Transverse colon (tissue), 4 donors: Measurements from ENCODE around the gene ZNF197. TPM values are rescaled to one million over a fixed set of nuclear protein-coding genes. Genes with fewer than 3 reads are reported as not detected.
"Not testable (repeated sequence)": the region's sequence is repeated elsewhere in the genome, so short reads cannot be mapped to it uniquely, and the experiment has no call there.

Experiments used
- DNase-seq: peaks from one replicate; pipeline ENCODE4 v3.0.0-alpha.2; 2019
- H3K27ac ChIP-seq, 4 donors: fragments of 200-600 bp; sonication (generic); 2 replicates each; pipeline ENCODE4 v1.5.1; 2016 to 2018; ENCODE audit warnings: inconsistent platforms in 4 of 4
- H3K27me3 ChIP-seq: fragments of 200-600 bp; sonication (generic); 2 replicates; pipeline ENCODE4 v1.5.1; 2017; ENCODE audit warnings: inconsistent platforms
- H3K36me3 ChIP-seq, 4 donors: fragments of 200-600 bp; sonication (generic); 2 replicates each; pipeline ENCODE4 v1.5.1; 2017 to 2019; ENCODE audit warnings: inconsistent platforms in 4 of 4
- H3K4me1 ChIP-seq, 4 donors: fragments of 200-600 bp; sonication (generic); 2 replicates each; pipeline ENCODE4 v1.5.1; 2017 to 2020; ENCODE audit warnings: inconsistent platforms in 4 of 4
- H3K4me3 ChIP-seq, 4 donors: fragments of 200-600 bp; sonication (generic); 1 replicate in 1 of 4; 2 replicates in 3 of 4; pipeline versions ENCODE4 v1.5.1 to v1.6.1; 2017 to 2019; ENCODE audit warnings: inconsistent platforms in 4 of 4
- H3K9me3 ChIP-seq, 2 donors: fragments of 200-600 bp; sonication (generic); 2 replicates each; pipeline ENCODE4 v1.5.1; 2017 to 2019; ENCODE audit warnings: inconsistent platforms in 2 of 2
- EP300 ChIP-seq: sonication (generic); formaldehyde crosslinking; IDR thresholded peaks from one replicate; pipeline ENCODE4 v1.6.1; 2017; ENCODE audit warnings: antibody characterized with exemption, low read depth
- POLR2A ChIP-seq: fragments of 450-650 bp; IDR thresholded peaks from one replicate; pipeline ENCODE4 v1.6.1; 2016; ENCODE audit warnings: antibody characterized with exemption, mild to moderate bottlenecking, moderate library complexity
- POLR2AphosphoS5 ChIP-seq, 3 donors: sonication (generic); formaldehyde crosslinking; IDR thresholded peaks; one replicate each; pipeline ENCODE4 v1.6.1; 2016; ENCODE audit warnings: antibody characterized with exemption in 3 of 3
- WGBS, 2 donors: methylation state at CpG; one replicate each; pipeline ENCODE4 v1.1.5; 2018; ENCODE audit warnings: low coverage in 1 of 2; 5-methylcytosine and 5-hydroxymethylcytosine counted together
- in situ Hi-C, 4 donors: fragments of 200-750 bp; cut with MboI; loops; one replicate each; pipeline versions ENCODE4 v1.15.0 to v1.15.1; 2017; ENCODE audit warnings: low sequenced_read_pairs in 3 of 4, low pct_ligation_motif_present in 1 of 4, low pct_unique_long_range_greater_than_20kb in 1 of 4
- intact Hi-C: fragments of 100-400 bp; cut with DNase I; formaldehyde crosslinking; loops from one replicate; pipeline ENCODE4 v1.15.1; 2023; ENCODE audit warnings: low total_unique reads
- total RNA-seq, 4 donors: library from RNA; depleted of rRNA; stranded (reverse); fragments of >200 nt; gene quantifications; one replicate each; pipeline ENCODE4 v1.1.0, GENCODE V29; 2016
- TF ChIP-seq, protein P1 (sequence below), 5 experiments: fragments of 200-600 bp in 3 of 5; fragments of 450-650 bp in 2 of 5; sonication (generic) in 3 of 5; IDR thresholded peaks; 1 replicate in 2 of 5; 2 replicates in 3 of 5; pipeline ENCODE4 v1.5.1; 2016 to 2017; ENCODE audit warnings: antibody characterized with exemption in 5 of 5, inconsistent platforms in 3 of 5, mild to moderate bottlenecking in 2 of 5, moderate library complexity in 1 of 5

ZNF197 gene
- total RNA-seq = 10 to 100 TPM in 3 of 4 donors, 1 to 10 TPM in 1; 8.2 to 19.8 (median 12.4) TPM

DNA sequence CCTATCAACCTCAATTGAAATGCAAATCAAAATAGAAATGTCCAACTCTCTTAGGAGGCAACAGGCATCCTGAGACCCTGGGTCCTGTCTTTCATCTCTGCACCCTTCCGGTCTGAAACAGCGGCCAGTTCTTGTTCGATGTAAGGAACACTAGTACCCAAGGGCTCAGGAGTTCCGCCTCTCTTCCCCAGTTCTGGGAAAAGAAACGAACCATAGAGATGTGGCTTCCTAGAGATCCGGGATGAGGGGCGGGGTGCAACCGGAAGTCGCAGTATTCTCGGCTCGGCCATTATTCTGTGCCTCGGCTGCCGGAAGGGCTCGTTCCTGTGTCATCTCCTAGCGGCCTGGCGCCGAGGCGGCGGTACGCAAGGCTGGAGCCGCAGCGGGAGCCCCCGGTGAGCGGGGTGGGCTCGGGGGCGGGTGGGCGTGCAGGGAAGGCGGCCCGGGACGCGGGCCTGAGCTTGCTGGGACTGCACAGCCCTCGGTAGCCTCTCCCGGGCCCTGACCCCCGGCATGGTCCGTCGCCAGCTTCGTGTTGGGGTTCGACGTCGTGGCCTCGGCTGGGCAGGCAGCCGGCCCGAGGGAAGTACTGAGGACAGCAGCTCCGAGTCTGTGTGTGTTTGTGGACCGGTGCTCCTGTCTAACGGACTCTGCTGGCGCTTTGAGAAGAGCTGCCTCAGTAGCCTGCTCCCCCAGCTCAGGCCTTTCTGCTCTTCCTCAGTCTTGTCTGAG is at the start of gene ZNF197:
TSS of gene ZNF197 (plus strand) at position 288 of the 732 bp plus-strand sequence. CDS start 4,119 bp downstream, outside the sequence.
- in situ Hi-C loops (no loop called here), intact Hi-C loops (no loop called here)
- peak; percentile 87 for DNase-seq
- H3K9me3 ChIP-seq = no peaks in the 10 kb centered on the region
- H3K36me3 ChIP-seq = peaks cover 0 to 10% (median 0%) of the 10 kb centered on the region in 4 donors
- WGBS, 2 donors = 0% methylated on average over 39 of the region's 47 CpGs; no CpG with 5 or more reads in 1 of the 2 donors
- peak; percentile 52 for TF ChIP-seq POLR2A
- TF ChIP-seq EP300 = no peak
- TF ChIP-seq POLR2AphosphoS5 (IDR thresholded peaks at IDR 0.05) = peak; percentile 48 to 77 (median 70)
- TF ChIP-seq, protein P1, sequence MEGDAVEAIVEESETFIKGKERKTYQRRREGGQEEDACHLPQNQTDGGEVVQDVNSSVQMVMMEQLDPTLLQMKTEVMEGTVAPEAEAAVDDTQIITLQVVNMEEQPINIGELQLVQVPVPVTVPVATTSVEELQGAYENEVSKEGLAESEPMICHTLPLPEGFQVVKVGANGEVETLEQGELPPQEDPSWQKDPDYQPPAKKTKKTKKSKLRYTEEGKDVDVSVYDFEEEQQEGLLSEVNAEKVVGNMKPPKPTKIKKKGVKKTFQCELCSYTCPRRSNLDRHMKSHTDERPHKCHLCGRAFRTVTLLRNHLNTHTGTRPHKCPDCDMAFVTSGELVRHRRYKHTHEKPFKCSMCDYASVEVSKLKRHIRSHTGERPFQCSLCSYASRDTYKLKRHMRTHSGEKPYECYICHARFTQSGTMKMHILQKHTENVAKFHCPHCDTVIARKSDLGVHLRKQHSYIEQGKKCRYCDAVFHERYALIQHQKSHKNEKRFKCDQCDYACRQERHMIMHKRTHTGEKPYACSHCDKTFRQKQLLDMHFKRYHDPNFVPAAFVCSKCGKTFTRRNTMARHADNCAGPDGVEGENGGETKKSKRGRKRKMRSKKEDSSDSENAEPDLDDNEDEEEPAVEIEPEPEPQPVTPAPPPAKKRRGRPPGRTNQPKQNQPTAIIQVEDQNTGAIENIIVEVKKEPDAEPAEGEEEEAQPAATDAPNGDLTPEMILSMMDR (IDR thresholded peaks at IDR 0.05) = peak in 2 of 5 experiments; percentile 10 to 17
- peak within 1 kb of the TSS; percentile 82 to 92 (median 90) for H3K27ac ChIP-seq
- H3K27me3 ChIP-seq = no peaks in the 10 kb centered on the region
- H3K4me1 ChIP-seq = peaks cover 0 to 27% (median 15%) of the 10 kb centered on the region in 4 donors
- peak within 1 kb of the TSS; percentile 64 to 86 (median 72) for H3K4me3 ChIP-seq

DNA sequence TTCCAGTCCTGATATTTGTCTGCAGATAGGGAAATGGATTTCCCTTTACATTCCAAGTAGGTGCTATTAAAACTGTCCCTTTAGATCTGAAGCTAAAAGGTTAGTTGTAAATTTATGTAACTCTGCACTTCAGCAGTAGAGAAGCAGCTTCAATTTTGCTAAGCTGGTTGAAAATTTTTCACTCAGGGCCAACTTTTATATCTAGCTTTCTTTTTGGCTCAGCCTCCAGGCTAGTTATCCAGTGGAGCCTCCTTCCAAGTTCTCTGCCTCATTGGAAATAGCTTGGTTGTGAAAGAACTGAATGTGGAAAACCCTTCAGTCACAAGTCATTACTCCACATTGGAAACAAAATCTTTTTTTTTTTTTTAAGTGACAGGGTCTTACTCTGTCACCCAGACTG is 48.2 kb upstream of the ZNF197 start:
- Histone ChIP-seq H3K4me3 (no peak overlapping the region), H3K4me1 (no peaks in the 10 kb centered on the region), H3K9me3 (no peaks in the 10 kb centered on the region), H3K36me3 (no peaks in the 10 kb centered on the region), H3K27me3 (no peaks in the 10 kb centered on the region), H3K27ac (no peak overlapping the region)
- DNase-seq = no peak
- in situ Hi-C loops = no loop called here
- TF ChIP-seq EP300 (no peak), POLR2A (no peak), POLR2AphosphoS5 (IDR thresholded peaks at IDR 0.05) (no peak)
- TF ChIP-seq, protein P1 (IDR thresholded peaks at IDR 0.05) = no peak
- intact Hi-C loops = no loop called here

DNA sequence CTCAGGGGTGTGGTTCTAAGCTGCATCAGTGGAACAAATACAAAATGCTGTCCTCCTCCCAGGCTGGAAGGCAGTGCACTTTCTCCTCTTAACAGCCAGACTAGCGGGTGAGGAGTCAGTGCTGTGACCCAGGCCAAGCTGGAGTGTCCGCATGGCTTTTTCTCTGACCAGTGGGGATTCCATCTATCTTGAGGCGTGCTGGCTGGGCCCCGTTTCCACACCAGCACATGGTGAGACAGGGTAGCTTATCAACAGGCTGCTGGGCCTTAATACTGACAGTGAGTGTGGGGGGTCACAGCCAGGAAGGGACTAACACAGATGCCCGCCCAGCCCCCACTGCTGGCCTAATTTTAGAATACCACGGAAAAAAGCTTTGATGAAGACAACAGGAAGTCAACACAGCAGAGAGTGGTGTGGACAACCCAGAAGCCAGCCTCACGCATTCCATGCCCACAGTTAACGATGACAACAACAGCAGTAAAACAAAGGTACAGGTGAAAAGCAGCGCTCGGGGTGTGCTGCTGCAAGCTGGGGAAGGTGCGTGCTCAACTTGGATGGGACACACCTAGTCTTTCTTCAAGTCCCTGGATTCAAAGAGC is 47.4 kb upstream of the ZNF197 start:
- H3K27me3 ChIP-seq, H3K9me3 ChIP-seq, H3K4me1 ChIP-seq, DNase-seq, in situ Hi-C loops, H3K4me3 ChIP-seq, intact Hi-C loops, H3K36me3 ChIP-seq, H3K27ac ChIP-seq: not testable (repeated sequence)
- WGBS, 2 donors = 79 to 100% methylated on average over 4 to 11 of the region's 11 CpGs

DNA sequence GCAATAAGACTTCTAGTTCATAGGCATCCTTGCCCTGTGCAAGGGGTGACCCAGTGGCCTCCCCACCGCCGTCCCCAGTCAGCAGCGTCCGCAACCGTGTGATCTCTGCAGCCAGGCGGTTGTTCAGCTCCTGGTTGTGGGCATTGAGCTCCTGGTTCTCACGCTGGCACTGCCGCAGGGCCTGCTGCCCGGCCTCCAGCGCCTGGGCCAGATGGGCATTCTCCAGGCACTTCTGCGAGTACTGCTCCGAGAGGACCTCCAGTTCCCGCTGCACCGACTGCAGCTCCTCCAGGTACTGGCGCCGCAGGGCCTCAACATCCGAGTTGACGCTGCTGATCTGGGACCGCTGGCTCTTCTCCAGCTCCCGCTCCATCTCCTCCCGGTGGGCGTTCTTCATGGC is 46.5 kb upstream of the ZNF197 start:
- intact Hi-C loops, in situ Hi-C loops, H3K27me3 ChIP-seq, H3K4me1 ChIP-seq, H3K9me3 ChIP-seq, H3K27ac ChIP-seq, H3K36me3 ChIP-seq, H3K4me3 ChIP-seq, DNase-seq: not testable (repeated sequence)
- 97% methylated on average over 22 of the region's 22 CpGs; no CpG with 5 or more reads in 1 of the 2 donors for WGBS, 2 donors

DNA sequence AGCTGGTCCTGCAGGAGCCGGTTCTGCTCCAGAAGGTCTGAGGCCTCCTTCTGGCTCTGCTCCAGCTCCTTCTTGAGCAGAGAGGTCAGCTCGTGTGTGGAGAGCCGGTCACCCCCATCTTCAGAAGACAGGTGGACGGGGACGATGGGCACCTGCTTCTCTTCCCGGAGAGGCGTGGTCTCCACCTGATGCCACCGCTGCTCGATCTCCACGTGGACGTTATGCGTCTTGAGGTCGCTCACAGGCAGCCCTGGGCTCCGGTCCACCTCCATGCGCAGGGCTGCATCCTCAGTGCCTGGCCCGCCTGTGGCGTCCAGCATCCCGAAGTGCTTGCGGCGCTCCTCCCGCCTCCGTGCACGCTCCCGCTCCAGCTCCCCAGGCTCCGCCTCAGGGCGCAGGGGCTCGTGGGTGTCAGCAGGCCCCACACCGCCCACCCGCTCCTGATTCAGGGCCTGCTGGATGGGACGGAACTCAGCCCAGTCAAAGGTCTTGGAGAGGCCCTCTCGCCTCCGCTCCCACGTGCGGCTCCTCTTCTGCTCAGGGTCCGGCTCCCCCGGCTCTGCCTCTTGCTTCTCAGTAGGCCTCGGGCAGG is 45.8 kb upstream of the ZNF197 start:
- H3K36me3 ChIP-seq, H3K27ac ChIP-seq, H3K9me3 ChIP-seq, H3K4me3 ChIP-seq, H3K27me3 ChIP-seq, H3K4me1 ChIP-seq, intact Hi-C loops, DNase-seq, in situ Hi-C loops: not testable (repeated sequence)
- WGBS, 2 donors = 96% methylated on average over 34 of the region's 37 CpGs; no CpG with 5 or more reads in 1 of the 2 donors

DNA sequence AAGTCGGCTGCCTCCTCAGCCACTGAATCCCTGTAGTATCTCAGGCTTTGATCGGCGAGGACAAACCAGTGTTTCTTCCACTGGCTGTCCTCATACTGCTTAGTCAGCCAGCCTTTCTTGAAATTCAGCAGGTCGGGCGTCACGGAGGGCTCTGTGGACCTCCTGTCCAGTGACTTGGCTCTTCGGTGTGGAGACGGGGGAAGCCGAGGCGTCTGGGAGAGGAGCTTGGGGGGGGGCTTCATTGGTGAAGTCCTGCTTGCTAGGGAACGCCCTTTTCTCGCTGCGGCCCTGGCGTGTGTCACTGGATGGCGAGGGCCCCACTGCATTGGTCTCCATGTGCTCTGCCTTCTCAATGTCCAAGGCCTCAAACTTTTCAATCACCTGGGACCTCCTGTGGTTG is 45.1 kb upstream of the ZNF197 start:
- H3K36me3 ChIP-seq, DNase-seq, H3K4me1 ChIP-seq, H3K27ac ChIP-seq, in situ Hi-C loops, H3K4me3 ChIP-seq, intact Hi-C loops, H3K9me3 ChIP-seq, H3K27me3 ChIP-seq: not testable (repeated sequence)
- WGBS, 2 donors = 98 to 100% methylated on average over 2 to 14 of the region's 15 CpGs

DNA sequence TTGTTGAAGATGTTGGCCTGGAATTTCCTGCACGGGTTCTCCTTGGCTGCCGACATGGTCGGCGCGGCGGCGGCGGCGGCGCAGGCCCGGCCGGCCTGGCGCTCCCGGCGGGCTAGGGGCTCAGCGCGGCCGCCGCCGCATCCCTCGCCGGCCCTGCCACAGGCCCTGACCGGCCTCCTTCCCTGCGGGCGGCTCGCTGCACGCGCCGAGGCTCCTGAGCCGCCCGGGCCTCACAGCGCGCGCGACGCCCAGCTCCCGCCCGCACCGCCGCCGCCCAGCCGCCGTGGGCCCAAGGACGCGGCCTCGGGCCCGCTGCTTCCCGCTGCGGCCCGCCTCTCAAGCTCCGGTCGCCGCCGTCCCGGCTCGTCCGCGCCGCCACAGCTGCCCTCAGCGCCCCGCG is 43.9 kb upstream of the ZNF197 start:
- intact Hi-C loops = not testable (repeated sequence)
- 74% methylated on average over 58 of the region's 62 CpGs; no CpG with 5 or more reads in 1 of the 2 donors for WGBS, 2 donors

More for the DNA sequence above, 43.9 kb upstream of the ZNF197 start:
- H3K27ac ChIP-seq, H3K4me3 ChIP-seq, H3K9me3 ChIP-seq, DNase-seq, in situ Hi-C loops, H3K27me3 ChIP-seq, H3K36me3 ChIP-seq: not testable (repeated sequence)
- H3K4me1 ChIP-seq = peaks cover 0 to 12% (median 4%) of the 10 kb centered on the region in 4 donors
